Measurements from ENCODE around the gene LYSMD1.
A peak's percentile ranks its signal among the peaks of the same experiment; 100 is the strongest.

The LYSMD1 gene

GRCh38 chr1:151135433-151136385 lies 30.0 kb downstream of the LYSMD1 start:
- DNase-seq (ENCODE audit: low spot score): no peak

GRCh38 chr1:151134991-151135390 lies 30.7 kb downstream of the LYSMD1 start:
- no peak for DNase-seq (ENCODE audit: low spot score)

- no peak for DNase-seq (ENCODE audit: low spot score)
These were observed 31.3 kb downstream of the LYSMD1 start for GRCh38 chr1:151134396-151134795.

GRCh38 chr1:151133018-151133806 lies 32.5 kb downstream of the LYSMD1 start:
- DNase-seq (ENCODE audit: low spot score): no peak

GRCh38 chr1:151132335-151133017 lies 33.2 kb downstream of the LYSMD1 start:
- DNase-seq (ENCODE audit: low spot score): no peak

GRCh38 chr1:151131701-151132334 lies 33.9 kb downstream of the LYSMD1 start:
- DNase-seq (ENCODE audit: low spot score): no peak

GRCh38 chr1:151130987-151131586 lies 34.6 kb downstream of the LYSMD1 start:
- peak; percentile 42 for DNase-seq (ENCODE audit: low spot score)

GRCh38 chr1:151128800-151129199 lies 36.9 kb downstream of the LYSMD1 start:
- no peak for DNase-seq (ENCODE audit: low spot score)

- DNase-seq (ENCODE audit: low spot score): no peak
These were observed 40.8 kb downstream of the LYSMD1 start for GRCh38 chr1:151124763-151125403.

GRCh38 chr1:151113877-151114276 lies 51.8 kb downstream of the LYSMD1 start:
- DNase-seq (ENCODE audit: low spot score): no peak
